Right ventricle myocardium superior (tissue), 1 donor: ENCODE data around the gene SOX6. TPM values are rescaled to one million over a fixed set of nuclear protein-coding genes. Genes with fewer than 3 reads are reported as not detected.
A peak's percentile ranks its signal among the peaks of the same experiment; 100 is the strongest.

Experiments
- ATAC-seq: fragments of 200-7000 bp; cut with Tn5 transposase; one replicate; pipeline ENCODE4 v1.9.1; 2020; ENCODE audit warnings: mild to moderate bottlenecking; ENCODE audit not compliant: poor library complexity
- DNase-seq: peaks from one replicate; pipeline ENCODE4 v3.0.0-alpha.2; 2020
- intact Hi-C: fragments of 100-400 bp; cut with DNase I; formaldehyde crosslinking; loops from one replicate; pipeline ENCODE4 v1.11.2; 2022
- total RNA-seq: library from RNA; stranded (reverse); fragmentation: NEBNext Ultra II Directional; extraction: Animal tissue kit (Norgen Biotek cat#: 25700); gene quantifications from one replicate; pipeline ENCODE4 v1.2.1, GENCODE V29; 2021
- donor health status: DM: no; HTN: yes; CAD: no; lungs with severe emphysema.

Gene SOX6
- total RNA-seq, 1 donor from 2014 or later, result 15.8 TPM

DNA sequence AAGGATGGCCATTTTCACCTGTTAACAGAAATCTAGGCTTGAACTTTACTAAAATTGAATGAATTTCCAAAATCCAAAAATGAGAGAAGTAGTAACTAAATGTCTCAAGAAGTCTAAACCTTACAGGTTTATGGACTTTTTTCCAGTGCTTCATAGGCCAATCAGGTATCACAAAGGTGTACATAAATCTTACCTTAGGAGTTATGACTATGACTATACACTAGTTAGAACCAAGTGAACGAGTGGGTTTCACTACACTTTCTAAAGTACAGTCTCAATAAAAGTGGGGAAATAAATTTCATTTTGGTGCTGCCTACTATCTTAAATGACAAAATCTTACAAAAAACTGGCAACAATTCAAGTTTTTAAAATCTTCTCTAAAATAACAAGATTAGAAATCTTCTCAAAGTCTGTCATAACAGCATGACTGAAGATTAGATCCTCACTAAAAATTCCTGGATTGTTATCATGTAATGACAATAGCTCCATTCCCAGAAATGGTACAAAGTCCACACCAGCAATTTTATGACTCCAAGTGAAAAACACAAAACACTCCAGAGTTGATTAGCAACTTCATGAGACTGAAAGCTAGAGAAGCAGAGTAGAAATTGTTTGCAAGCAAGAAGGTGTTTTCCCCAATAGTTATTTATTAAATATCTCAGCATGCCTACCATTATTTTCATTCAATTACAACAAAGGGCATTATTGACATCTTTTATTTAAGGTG is 20.9 kb downstream of the SOX6 start:
- no peak for DNase-seq
- intact Hi-C loops, result no loop called here
- ATAC-seq, result no peak

DNA sequence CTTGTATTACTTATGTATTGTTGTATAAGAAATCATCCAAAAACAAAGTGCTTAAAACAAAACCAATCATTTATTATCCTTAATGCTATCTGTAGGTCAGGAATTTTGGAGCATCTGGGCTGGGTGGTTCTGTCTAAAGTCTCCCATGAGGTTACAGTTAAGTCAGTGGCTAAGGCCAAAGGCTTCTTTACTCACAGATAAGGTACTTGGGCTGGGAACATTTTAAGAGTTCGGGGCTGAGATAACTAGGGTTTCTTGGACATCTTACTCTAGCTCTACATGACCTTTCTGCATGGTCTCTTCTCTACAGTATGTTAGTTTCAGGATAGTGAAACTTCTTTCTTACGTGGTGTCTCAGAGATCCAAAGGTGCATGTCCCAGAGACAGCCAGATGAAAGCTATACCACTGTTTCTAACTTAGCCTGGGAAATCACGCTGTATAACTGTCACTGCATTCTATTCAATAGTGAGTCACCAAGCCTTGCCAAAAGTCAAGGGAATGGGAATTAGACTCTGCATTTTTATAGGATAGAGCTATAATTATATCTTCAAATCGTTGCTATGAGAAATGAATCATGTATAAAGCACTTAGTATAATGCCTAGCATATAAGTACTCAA is 29.6 kb downstream of the SOX6 start:
- intact Hi-C loops, result no loop called here
- DNase-seq (no peak), ATAC-seq (peak; percentile 31)

DNA sequence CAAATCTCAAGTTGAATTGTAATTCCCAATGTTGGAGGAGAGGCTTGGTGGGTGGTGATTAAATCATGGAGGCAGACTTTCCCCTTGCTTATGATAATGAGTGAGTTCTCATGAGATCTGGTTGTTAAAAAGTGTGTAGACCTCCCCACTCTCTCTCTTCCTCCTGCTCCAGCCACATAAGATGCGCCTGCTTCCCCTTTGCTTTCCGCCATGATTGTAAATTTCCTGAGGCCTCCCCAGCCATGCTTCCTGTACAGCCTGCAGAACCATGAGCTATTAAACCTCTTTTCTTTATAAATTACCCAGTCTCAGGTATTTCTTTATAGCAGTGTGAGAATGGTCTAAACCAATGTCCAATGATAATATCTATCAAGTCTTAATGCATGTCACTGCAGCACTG is 34.2 kb downstream of the SOX6 start:
- intact Hi-C loops, result no loop called here
- ATAC-seq (no peak), DNase-seq (no peak)

DNA sequence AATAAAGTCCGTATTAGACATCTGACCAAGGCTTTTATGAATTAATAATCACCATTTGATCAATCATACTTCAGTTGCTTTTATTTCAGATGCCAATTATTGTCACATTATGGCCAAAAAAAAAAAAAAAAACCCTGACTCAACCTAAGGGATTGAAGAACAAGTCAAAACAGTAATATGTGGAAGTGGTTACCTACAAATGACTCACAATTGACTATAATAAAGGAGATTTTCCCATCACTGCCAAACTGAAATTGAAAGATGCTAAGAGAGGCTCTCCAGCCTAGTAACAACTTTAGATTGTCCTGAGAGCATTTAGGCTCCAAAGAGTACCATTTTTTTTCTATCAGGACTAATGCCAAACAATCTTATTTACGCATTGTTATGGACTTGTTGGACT is 35.2 kb downstream of the SOX6 start:
- intact Hi-C loops, result no loop called here
- ATAC-seq (no peak), DNase-seq (no peak)

DNA sequence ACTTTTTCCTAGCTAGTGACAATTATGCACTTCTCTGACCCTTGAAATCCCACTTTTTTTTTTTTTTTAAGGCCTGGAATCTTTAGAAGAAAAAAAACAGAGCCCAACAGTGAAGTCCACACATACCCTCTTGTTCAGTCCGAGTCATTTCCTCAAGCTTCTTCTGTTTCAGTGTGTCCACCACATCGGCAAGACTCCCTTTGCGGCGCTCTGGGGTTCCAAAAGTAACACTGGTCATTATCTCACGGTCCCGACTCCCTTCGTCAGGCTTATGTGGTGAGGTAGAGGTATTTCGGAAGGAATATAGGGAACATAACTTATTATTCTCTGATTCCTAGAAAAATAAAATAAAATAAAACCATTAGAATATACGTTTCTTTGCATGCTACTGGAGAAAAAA is 38.0 kb downstream of the SOX6 start:
- DNase-seq (no peak), ATAC-seq (no peak)
- intact Hi-C loops, result no loop called here

DNA sequence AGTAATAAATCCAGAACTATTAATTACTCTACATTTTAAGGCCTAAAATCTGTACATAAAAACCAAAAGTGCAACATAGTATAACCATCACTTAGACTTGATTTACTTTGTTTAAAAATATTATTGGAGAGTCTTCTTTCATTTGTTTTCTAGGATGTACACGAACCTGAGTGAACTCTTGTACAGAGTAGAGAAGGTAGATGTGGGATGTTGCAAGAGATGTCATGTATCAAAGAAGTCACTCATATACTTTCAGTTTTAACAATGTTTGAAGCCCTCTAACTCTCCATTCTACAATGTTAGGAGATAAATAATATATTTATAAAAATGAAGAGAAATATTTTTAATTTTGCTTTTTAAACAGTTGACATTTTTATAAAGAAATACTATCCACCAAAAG is 38.6 kb downstream of the SOX6 start:
- ATAC-seq (no peak), DNase-seq (no peak)
- intact Hi-C loops, result no loop called here

DNA sequence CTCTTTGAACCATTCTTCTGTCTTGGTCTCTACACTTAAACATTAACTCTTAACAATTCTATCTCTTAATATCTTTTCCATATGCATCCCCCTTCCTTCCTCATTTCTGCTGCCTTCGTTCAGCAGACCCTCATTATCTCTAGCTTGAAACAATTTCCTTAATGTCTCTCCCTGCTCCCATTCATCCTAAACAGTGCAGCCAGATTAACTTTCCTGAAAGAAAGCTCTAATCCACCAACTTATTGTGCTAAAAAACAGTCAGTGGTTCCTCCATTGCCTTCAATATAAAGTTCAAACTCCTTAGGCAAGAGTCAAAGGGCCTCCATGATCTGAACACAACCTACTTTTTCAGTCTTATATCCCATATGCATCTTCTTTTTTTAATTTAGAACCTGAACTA is 42.5 kb downstream of the SOX6 start:
- ATAC-seq, result no peak
- intact Hi-C loops, result no loop called here
- DNase-seq, result no peak

DNA sequence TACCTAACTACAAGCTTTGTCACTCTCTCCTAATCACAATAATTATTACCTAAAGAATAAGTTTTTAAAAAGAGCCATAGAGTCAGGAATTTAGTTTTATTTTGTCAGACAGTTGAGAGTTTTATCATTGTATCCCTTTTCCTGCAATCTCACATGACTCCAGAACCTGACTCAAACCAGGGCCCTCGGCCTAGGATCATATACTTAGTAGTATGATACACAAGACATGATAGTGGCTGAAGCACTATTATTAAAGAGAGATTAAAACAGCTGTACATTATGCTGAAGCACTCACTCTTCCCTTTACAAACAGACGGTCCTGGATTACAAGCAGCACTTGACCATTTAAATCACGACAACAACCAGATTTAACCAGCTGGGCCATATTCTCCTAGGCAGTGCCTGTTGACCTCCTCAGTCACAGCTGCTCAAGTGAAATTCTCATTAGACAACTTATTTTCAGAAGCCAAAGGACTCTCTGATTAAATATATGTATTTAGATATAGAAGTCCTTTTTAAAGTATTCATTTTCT is 44.0 kb downstream of the SOX6 start:
- DNase-seq, result no peak
- no peak for ATAC-seq
- intact Hi-C loops, result no loop called here

DNA sequence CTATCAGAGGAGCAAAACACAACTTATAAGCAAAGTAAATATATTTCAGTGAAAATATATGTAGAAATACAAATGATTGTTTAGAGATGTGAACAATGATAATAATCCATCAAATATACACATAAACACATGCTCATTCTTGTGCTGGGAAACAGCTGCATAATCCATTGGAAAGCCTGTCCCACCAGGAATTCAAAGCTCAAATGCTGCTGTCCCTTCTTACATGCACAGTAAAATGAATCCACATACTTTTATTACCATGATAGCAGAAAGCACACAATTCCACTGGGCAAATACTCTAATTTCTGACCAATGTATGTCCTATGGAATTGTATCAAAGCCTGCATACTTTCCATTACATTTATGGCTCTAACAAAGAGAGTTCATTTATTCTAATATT is 44.5 kb downstream of the SOX6 start:
- intact Hi-C loops, result no loop called here
- ATAC-seq (no peak), DNase-seq (no peak)

DNA sequence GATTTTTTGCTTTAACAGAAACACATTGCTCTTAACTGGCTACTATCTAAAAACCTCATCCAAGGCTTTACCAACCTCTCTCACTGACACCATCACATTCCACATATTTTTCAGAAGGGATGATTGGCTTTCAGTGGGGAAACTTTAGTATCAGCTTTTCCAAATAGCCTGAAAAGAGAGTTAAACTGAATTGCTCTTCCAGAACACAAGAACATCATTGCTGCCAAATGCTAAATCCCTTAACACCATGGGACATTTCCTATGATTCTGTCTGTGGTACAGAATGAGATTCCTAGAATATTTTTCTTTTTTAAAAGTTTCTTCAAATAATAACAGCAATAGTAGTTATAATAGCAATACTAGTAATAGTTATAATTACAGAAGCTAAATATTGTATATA is 45.4 kb downstream of the SOX6 start:
- ATAC-seq (no peak), DNase-seq (no peak)
- intact Hi-C loops, result no loop called here

DNA sequence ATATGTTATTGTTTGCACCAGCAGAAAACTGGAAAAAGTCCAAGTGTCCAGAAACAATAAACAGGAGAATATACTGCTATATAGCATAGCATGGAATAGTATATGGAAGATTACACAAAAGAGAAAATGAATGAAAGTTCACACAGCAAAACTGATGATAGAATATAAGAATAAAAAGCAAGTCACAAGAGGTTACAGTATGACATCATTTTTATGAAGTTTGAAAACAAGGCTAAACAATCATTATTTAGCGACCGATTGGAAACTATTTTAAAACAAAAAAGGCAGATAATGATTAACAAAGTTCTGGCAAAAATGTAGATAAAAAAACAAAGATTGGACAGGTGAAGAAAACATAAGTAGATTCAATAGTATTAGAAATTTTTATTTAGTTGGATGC is 47.1 kb downstream of the SOX6 start:
- no peak for ATAC-seq
- no peak for DNase-seq
- intact Hi-C loops, result no loop called here

DNA sequence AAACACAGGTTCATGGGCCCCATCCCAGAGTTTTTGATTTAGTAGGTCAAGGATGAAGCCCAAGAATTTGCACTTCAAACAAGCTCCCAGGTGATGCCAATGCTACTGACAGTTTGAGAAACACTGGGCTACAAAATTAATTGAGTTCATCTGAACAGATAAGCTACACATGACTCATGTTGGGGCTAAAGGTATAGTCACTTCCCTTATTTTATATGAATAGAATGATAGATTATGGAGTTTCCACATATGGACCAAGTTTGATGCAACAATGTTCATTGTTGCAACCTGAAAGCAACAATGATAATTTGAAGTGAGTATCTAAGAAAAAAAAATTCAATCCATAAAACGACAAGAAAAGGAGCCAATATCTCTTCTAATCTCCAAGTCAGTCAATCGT is 54.9 kb downstream of the SOX6 start:
- DNase-seq, result no peak
- no peak for ATAC-seq
- intact Hi-C loops, result no loop called here

DNA sequence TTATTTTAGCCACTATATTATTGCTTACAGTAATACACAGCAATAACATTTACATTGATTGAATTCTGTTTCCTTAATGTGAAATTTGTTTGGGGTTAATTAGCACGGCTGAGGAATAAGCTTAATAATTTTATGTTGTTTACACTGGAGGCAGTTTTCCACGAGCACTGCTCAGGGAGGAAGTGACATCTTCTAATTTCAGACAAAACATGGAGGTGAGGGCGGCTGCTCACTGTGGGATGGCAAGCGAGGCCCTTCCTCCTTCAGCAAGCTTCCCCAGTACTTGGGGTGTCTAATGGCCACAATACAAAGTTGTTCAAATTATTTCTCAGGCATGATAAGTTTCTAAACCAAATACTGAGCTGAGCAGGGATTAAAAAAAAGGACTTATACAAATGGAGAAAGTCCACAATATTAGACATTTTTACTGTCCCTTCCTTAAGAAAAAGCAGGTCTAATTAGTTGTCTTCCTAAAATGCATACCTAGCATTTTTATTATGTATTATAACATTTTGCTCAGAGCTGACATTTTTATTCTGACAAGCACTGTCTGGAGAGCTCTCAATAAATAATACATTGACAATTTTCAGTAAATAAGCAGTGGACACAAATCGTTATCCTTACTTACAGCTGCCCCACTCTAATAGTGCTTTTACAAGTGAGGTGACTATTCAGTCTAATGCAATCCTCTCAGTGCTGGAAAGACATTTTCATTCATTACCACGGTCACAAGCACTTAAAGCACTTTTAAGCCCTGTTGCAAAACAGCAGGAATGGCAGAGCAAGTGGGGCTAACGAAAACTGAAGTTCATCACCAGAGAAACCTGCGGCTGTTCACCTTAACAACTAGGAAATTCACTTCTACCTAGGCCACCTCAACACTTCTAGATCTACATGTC is 56.2 kb downstream of the SOX6 start:
- DNase-seq (peak; percentile 17), ATAC-seq (peak; percentile 38)
- intact Hi-C loops, result no loop called here

DNA sequence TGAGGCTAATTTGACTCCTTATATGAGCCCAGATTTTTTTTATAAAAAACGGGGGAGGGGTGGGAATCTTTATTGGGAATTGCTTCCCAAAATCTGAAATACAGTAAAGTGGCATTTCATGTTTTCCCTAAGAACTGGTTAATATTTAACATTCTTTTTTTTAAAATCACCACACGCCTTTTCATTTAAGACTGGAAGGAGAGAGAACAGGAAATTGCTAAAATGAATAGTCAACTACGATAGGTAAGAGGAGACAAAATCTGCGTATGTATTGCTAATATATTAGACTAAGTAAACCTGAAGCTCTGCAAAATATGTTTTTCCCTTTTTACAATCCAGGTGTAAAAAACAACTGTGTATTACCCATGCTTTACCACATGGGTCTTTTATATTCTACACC is 57.0 kb downstream of the SOX6 start:
- no peak for ATAC-seq
- intact Hi-C loops, result no loop called here
- no peak for DNase-seq

DNA sequence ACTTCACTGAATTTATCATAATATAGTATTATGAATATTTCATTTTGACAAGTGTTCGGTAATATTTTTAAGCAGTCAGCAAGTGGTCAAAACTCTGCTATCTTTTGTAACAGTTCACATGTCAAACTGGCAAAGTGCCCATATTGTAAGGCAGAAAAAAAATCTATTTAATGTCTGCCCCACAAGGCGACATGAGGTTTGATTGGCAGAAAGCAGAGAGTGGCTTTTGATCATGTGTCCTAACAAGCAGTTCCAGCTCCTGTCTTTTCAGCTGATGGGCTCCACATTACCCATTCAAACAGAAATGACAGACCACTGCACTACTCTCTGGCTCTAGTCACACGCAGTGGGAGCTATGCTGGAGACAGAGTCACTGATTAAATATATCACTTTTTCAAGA is 59.0 kb downstream of the SOX6 start:
- ATAC-seq, result no peak
- intact Hi-C loops, result no loop called here
- no peak for DNase-seq

DNA sequence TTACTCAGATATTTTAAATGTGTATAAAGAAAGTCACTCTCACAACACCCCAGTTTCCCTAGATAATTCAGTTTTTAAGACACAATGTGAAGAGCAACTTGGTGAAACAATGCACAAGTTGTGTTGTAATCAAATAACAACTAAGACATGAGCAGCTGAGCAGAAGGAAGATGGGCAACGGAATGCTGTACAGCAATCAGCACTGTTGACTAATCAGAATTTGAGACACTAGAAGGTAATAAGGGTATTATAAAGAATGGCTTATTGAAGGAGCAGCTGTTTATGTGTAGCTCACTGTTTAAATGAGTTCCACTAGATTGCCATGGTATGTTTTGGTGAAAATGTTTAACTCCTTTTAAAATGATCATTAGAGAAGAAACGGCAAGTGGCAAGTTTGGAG is 60.1 kb downstream of the SOX6 start:
- DNase-seq (no peak), ATAC-seq (no peak)
- intact Hi-C loops, result no loop called here

DNA sequence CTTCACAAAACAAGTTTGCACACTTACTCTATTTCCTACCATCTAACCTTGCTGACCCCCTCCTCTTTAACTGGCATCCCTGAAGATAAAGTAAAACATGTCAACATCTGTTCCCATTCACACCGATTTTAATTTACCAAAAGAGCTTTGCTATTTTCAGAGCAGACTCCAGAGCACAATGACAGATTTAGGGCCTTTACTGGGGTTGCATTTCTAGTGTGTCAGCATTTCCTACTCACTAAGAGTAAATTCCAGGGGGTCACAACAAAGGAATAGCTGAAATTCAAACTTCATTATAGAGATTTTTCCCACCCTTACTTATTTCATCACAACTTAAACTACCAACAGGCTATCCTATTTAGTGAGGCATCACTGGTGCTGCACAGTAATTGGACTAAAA is 60.8 kb downstream of the SOX6 start:
- DNase-seq, result no peak
- ATAC-seq, result no peak
- intact Hi-C loops, result no loop called here

DNA sequence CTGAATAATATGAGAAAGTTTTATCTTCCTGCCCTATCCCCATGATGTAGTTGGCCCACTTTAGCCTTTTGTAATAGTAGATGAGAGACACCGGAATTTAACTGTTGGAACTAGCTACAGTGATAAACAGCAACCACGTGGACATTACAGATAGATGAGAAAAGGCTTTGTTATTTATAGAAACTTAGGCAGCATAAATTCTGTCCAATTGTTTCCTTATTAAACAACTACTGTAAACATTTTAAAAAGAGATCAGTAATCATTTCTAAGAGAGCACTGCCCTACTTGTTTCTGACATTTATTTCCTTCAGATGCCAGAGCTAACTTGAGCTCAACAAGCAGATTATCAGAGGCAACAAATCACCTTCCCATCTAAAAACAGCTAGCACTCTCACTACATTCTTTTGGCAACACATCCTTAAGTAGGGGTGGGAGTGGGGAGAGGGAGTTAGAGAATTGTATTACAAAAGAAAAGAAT is 63.1 kb downstream of the SOX6 start:
- DNase-seq, result no peak
- ATAC-seq, result peak; percentile 89
- intact Hi-C loops, result no loop called here

DNA sequence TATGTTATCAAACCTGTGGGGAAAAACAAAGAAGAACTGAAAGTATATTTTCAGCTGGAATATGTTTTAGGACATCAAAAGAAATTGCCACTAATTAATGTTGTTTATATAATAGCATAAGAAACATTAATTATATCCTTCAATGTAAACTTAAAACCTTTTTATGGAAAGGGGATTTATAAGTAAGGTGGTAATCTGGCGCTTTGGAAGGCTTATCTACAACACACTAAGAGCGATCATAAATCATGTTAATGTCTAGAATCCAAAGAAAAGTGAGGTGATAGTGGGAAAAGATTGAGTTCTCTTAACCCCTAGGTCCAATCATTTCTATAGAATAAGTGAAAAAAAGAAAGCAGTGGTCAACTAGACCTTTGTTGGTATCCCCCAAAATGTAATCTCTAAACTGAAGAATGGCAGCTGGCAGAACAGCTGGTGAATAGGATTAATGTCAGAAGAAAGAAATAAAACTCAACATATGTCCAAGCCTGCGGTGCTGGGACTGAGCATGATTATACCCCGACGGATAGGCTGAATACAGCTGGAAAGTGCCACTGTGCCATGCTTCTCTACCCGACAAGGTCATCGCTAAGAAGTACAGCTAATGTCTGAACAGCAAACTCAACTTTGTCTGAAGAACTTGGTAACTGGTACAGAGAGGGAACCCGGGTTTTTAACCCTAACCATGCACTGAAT is 64.0 kb downstream of the SOX6 start:
- peak; percentile 22 for DNase-seq
- intact Hi-C loops, result no loop called here
- ATAC-seq, result peak; percentile 55
